BLaER1 treated with 17β-estradiol and CSF1 and Interleukin-3, amounts not matched to agents 10 nM and 100 nM (cell line): ENCODE data around the gene FHOD3.

ENCODE experiments used
- H3K27ac ChIP-seq, 11 experiments: shearing (Covaris generic); formaldehyde crosslinking; 2 replicates each; pipeline ENCODE4 v1.8.1; 2022
- H3K27me3 ChIP-seq, 11 experiments: shearing (Covaris generic); formaldehyde crosslinking; 2 replicates each; pipeline ENCODE4 v1.8.1; 2022
- H3K36me3 ChIP-seq, 11 experiments: shearing (Covaris generic); formaldehyde crosslinking; 2 replicates each; pipeline ENCODE4 v1.8.1; 2022
- H3K4me1 ChIP-seq, 10 experiments: shearing (Covaris generic); formaldehyde crosslinking; 2 replicates each; pipeline ENCODE4 v1.8.1; 2022
- H3K4me2 ChIP-seq, 11 experiments: shearing (Covaris generic); formaldehyde crosslinking; 2 replicates each; pipeline ENCODE4 v1.8.1; 2022
- H3K4me3 ChIP-seq, 10 experiments: shearing (Covaris generic); formaldehyde crosslinking; 2 replicates each; pipeline ENCODE4 v1.8.1; 2022
- H3K9ac ChIP-seq, 11 experiments: shearing (Covaris generic); formaldehyde crosslinking; 2 replicates each; pipeline ENCODE4 v1.8.1; 2022
- H3K9me3 ChIP-seq, 11 experiments: shearing (Covaris generic); formaldehyde crosslinking; replicated peaks in 1 of 11; 2 replicates each; pipeline ENCODE4 v1.8.1; 2022
- H4K20me1 ChIP-seq, 11 experiments: shearing (Covaris generic); formaldehyde crosslinking; 2 replicates each; pipeline ENCODE4 v1.8.1; 2022
- Cebpa-rat ChIP-seq, 11 experiments: shearing (Covaris generic); IDR thresholded peaks; 2 replicates each; pipeline ENCODE4 v1.8.1; 2022

FHOD3 gene

DNA sequence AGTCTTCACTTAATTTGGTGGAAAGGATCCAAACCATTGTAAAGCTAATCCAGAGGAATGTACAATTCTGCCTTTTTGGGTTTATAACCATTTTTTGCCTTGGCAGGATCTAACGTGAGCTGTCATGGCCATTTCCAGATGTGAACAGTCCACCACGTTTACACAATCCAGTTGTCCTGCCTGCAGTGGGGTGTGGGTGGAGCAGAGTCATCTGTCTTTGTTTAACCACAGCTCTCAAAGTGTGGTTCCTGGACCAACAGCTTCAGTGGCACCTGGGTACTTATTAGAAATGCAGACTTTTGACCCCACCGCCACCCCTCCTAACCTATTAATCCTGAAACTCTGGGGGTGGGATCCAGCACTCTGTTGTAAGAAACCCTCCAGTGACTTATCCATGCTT lies 35.9 kb downstream of the FHOD3 start:
- no peaks in the 10 kb centered on the region for H4K20me1 ChIP-seq
- H3K4me3 ChIP-seq, result no peak overlapping the region
- no peak overlapping the region for H3K9ac ChIP-seq
- no peak overlapping the region for H3K4me2 ChIP-seq
- H3K9me3 ChIP-seq, result no peaks in the 10 kb centered on the region
- H3K27me3 ChIP-seq, result no peaks in the 10 kb centered on the region
- no peaks in the 10 kb centered on the region for H3K36me3 ChIP-seq
- no peak overlapping the region for H3K27ac ChIP-seq
- TF ChIP-seq Cebpa-rat (IDR thresholded peaks at IDR 0.05), result no peak
- peaks cover 0 to 8% (median 2%) of the 10 kb centered on the region in 10 experiments; a peak in 3 of 20 replicates for H3K4me1 ChIP-seq

DNA sequence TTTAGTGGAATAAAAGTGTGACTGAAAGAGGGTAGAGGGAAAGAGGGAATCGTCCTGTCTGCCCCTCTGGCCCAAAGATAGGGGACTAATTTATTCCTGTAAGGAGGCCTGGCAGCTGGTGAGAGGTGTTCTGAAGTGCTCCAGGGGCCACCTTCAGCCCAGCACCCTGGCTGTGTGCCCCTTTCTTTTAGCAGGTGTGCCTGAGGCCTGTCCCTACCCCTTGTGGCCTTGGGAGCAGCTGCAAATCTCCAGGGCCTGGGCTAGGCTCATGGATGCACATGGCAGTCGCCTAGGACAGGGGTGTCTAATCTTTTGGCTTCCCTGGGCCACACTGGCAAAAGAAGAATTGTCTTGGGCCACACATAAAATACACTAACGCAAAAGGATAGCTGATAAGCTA lies 37.3 kb downstream of the FHOD3 start:
- H3K27ac ChIP-seq, result no peak overlapping the region
- H3K4me2 ChIP-seq, result no peak overlapping the region
- no peaks in the 10 kb centered on the region for H3K27me3 ChIP-seq
- H3K4me1 ChIP-seq, result peaks cover 0 to 8% (median 2%) of the 10 kb centered on the region in 10 experiments; a peak in 3 of 20 replicates
- no peak for TF ChIP-seq Cebpa-rat (IDR thresholded peaks at IDR 0.05)
- no peaks in the 10 kb centered on the region for H3K9me3 ChIP-seq
- H3K36me3 ChIP-seq, result no peaks in the 10 kb centered on the region
- H3K9ac ChIP-seq, result no peak overlapping the region
- H4K20me1 ChIP-seq, result no peaks in the 10 kb centered on the region
- no peak overlapping the region for H3K4me3 ChIP-seq

DNA sequence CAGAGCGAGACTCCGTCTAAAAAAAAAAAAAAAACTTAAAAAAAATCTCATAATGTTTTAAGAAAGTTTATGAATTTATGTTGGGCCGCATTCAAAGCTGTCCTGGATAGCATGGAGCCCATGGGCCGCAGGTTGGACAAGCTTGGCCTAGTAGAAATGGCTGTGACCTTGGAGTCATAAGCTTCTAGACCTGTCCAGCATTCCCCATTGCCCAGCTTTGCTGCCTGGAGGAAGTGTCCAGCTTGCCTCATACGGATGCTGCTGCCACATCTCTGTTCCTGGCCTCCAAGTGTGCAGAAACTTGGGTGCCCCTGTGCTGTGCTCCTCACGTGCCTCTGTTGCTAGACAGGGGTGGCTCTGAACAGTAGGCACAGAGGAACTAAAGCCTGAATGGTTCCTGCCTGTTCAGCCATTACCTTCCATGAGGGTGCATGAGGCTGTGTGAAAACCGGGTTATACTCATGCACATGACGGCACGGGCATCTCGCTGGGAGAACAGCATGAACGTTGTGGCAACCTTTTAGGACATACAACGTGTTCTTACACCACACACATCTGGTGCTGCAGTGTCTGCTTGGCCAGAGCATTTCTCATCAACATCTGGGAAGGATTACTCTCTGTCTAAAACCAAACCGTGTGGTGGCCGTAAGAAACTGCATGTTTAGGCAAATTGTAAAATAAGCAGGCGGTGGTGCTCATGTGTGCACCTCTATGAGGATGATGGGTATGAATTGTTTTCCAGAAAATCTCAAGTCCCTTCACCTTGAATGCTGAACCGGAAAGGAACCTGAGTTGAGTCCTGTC lies 38.2 kb downstream of the FHOD3 start:
- H3K4me3 ChIP-seq, result no peak overlapping the region
- no peak overlapping the region for H3K4me2 ChIP-seq
- no peak overlapping the region for H3K9ac ChIP-seq
- no peaks in the 10 kb centered on the region for H3K27me3 ChIP-seq
- peaks cover 0 to 8% (median 2%) of the 10 kb centered on the region in 10 experiments; a peak in 3 of 20 replicates for H3K4me1 ChIP-seq
- no peaks in the 10 kb centered on the region for H4K20me1 ChIP-seq
- H3K9me3 ChIP-seq, result peaks cover 0 to under 1% (median 0%) of the 10 kb centered on the region in 11 experiments; a peak in 3 of 22 replicates
- H3K27ac ChIP-seq, result no peak overlapping the region
- TF ChIP-seq Cebpa-rat (IDR thresholded peaks at IDR 0.05), result no peak
- H3K36me3 ChIP-seq, result no peaks in the 10 kb centered on the region

DNA sequence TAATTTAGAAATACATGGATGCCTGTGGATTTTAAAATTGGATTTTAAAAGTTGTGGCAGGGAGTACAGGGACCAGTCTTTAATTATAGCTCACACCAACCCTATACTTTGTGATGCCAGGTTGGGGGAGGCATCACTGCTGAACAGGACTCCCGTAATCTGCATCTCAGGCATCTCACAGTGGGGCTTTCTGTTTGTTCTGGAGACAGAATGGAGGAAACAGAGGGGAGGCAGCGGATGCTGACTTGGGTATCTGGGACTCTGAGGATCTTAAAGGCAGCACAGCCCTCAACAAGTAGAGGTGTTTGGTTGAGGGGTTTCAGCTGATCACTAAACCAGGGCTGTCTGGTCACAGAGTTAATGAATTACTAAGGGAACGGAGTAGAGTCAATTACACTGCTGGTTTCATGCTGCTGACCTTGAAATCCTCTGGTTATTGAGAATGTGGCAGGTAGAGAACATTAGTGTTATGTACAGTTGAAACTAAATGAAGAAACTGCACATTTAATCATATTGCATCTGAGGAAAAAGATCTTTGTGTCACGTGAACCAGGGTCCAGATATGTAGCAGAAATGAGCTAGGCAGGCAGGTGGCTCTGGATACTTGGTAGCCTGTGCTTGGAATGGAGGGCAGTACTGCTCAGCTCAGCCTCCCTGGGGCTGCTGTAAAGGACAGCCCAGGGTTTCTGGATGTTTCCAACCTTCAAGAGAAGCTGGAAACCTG lies 40.3 kb downstream of the FHOD3 start:
- Histone ChIP-seq H3K9ac (no peak overlapping the region), H3K9me3 (peaks cover 9 to 21% (median 16%) of the 10 kb centered on the region in 11 experiments; a peak in 20 of 22 replicates), H3K4me2 (no peak overlapping the region), H3K4me1 (no peaks in the 10 kb centered on the region), H3K36me3 (no peaks in the 10 kb centered on the region), H3K27me3 (no peaks in the 10 kb centered on the region), H3K4me3 (no peak overlapping the region), H4K20me1 (no peaks in the 10 kb centered on the region), H3K27ac (no peak overlapping the region)
- TF ChIP-seq Cebpa-rat (IDR thresholded peaks at IDR 0.05), result no peak

DNA sequence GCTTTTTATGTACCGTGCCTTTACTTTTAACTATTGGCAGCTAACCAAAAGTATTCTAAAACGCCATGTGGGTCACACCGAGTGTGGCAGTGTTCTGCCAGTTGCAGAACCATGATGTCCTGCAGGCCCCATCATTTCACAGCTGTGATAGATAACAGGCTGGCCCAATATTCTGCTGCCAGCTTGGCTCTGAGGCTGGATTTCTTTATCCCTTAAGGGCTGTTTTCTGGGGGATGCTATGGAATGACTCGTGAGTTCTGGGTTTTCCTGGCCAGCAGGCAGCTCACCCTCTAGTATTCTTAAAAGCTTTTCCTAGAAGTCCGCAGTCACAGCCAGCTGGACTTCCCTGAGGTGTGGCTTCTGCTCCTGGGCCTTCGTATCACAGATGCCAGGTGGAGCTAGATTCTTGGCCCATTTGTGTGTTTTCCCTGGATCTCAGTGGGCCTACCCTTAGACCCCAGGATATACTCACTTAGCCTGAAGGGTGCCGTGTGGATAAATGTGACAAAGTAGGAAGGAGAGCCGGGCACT lies 41.0 kb downstream of the FHOD3 start:
- no peaks in the 10 kb centered on the region for H3K27me3 ChIP-seq
- no peaks in the 10 kb centered on the region for H3K4me1 ChIP-seq
- H3K27ac ChIP-seq, result no peak overlapping the region
- H3K9me3 ChIP-seq, result peaks cover 9 to 21% (median 16%) of the 10 kb centered on the region in 11 experiments; a peak in 20 of 22 replicates
- H3K9ac ChIP-seq, result no peak overlapping the region
- no peak overlapping the region for H3K4me2 ChIP-seq
- H3K36me3 ChIP-seq, result no peaks in the 10 kb centered on the region
- TF ChIP-seq Cebpa-rat (IDR thresholded peaks at IDR 0.05), result no peak
- no peaks in the 10 kb centered on the region for H4K20me1 ChIP-seq
- no peak overlapping the region for H3K4me3 ChIP-seq

DNA sequence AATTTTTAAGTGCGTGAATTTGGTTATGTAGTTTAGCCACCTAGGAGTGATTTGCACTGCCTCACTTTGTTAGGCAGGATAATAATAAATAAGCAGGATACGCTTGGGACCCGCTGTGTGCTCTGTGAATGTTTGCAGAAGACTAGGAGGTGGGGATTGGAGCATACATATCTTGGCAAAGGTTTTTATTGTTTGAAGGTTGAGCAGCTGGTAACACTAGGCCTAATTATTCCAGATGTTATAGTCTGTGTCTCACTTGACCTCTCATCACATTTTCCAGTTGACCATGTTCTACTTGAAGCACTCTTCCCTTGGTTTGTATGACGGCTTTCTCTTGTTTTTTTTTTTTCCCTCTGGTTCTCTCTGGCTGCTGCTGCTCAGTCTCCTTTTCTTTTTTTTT lies 42.7 kb downstream of the FHOD3 start:
- Histone ChIP-seq H3K36me3 (no peaks in the 10 kb centered on the region), H3K4me3 (no peak overlapping the region), H3K4me1 (no peaks in the 10 kb centered on the region), H3K27me3 (no peaks in the 10 kb centered on the region), H3K9ac (no peak overlapping the region), H3K4me2 (no peak overlapping the region), H4K20me1 (no peaks in the 10 kb centered on the region), H3K27ac (no peak overlapping the region), H3K9me3 (peaks cover 9 to 21% (median 16%) of the 10 kb centered on the region in 11 experiments; a peak in 20 of 22 replicates)
- no peak for TF ChIP-seq Cebpa-rat (IDR thresholded peaks at IDR 0.05)

DNA sequence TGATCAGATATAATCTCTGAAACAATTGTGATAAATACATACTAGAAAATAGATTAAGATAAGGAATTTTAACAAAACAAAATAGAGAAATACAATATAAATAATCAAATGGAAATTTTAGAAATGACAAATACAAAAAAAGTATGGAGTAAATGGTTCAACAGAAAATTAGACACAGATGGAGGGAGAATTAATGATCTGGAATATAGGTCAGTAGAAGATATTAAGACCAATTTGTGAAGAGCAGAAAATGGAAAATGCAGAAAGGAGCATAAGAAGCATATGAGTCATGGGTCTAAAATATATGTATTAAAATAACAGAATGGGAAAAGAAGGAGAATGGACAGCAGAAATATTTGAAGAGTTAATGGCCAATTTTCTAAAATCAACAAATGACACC lies 44.4 kb downstream of the FHOD3 start:
- H3K4me2 ChIP-seq, result no peak overlapping the region
- H3K9ac ChIP-seq, result no peak overlapping the region
- no peaks in the 10 kb centered on the region for H3K36me3 ChIP-seq
- H3K4me3 ChIP-seq, result no peak overlapping the region
- H4K20me1 ChIP-seq, result no peaks in the 10 kb centered on the region
- peaks cover 9 to 21% (median 16%) of the 10 kb centered on the region in 11 experiments; a peak in 20 of 22 replicates for H3K9me3 ChIP-seq
- H3K27ac ChIP-seq, result no peak overlapping the region
- TF ChIP-seq Cebpa-rat (IDR thresholded peaks at IDR 0.05), result no peak
- no peaks in the 10 kb centered on the region for H3K27me3 ChIP-seq
- no peaks in the 10 kb centered on the region for H3K4me1 ChIP-seq

DNA sequence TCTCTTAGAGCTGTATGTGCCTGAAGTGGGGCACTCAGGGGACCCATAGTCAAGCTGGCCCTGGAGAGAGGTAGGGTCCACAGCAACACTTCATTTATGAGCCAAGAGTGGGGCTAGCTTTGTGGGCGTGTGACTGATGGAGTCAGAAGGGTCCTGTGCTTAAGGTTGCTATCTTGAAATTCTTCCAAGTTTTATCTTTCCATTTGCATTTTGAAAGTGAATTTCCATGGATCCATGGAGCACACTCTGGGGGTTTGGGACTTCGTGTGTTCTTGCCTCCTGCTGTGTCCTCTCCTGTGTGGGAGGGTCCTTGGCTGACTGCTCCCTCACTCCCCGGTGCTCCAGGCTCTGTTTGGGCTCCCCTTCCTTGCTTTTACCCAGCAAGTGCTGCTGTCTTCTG lies 50.8 kb downstream of the FHOD3 start:
- H3K4me1 ChIP-seq, result no peaks in the 10 kb centered on the region
- no peak overlapping the region for H3K4me2 ChIP-seq
- no peaks in the 10 kb centered on the region for H4K20me1 ChIP-seq
- no peak overlapping the region for H3K9ac ChIP-seq
- TF ChIP-seq Cebpa-rat (IDR thresholded peaks at IDR 0.05), result no peak
- no peaks in the 10 kb centered on the region for H3K27me3 ChIP-seq
- H3K36me3 ChIP-seq, result no peaks in the 10 kb centered on the region
- H3K4me3 ChIP-seq, result no peak overlapping the region
- H3K27ac ChIP-seq, result no peak overlapping the region
- H3K9me3 ChIP-seq, result no peaks in the 10 kb centered on the region

DNA sequence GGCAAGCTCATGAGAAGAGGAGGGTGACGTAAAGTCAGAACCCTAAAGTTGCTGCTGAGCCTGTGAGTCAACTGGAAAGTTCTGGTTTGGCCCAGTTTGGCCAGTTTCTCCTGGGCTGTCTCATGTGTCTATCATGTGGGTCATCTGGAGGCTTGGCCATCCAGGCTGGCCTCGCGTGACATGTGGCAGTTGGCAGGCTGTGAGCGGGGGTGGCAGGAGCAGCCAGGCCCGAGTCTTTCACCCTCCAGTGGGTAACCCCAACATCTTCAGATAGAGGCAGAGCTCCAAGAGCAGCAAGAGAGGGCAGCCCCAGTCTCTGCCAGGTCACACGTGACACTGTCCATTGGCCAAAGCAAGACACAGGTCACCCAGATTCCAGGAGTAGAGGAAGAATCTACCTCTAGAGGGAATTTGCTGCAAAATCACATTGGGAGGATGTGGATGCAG lies 51.5 kb downstream of the FHOD3 start:
- TF ChIP-seq Cebpa-rat (IDR thresholded peaks at IDR 0.05), result no peak
- no peaks in the 10 kb centered on the region for H3K36me3 ChIP-seq
- H3K9me3 ChIP-seq, result peaks cover 0 to 5% (median 3%) of the 10 kb centered on the region in 11 experiments; a peak in 5 of 22 replicates
- no peak overlapping the region for H3K9ac ChIP-seq
- no peak overlapping the region for H3K4me3 ChIP-seq
- no peaks in the 10 kb centered on the region for H3K27me3 ChIP-seq
- no peaks in the 10 kb centered on the region for H4K20me1 ChIP-seq
- no peak overlapping the region for H3K27ac ChIP-seq
- H3K4me1 ChIP-seq, result no peaks in the 10 kb centered on the region
- H3K4me2 ChIP-seq, result no peak overlapping the region
